A673 (cell line): ENCODE data around the gene GP1BB.

Experiments used
- CTCF ChIP-seq: fragments of 300-800, 200-600 bp; sonication (generic); conservative IDR thresholded peaks from 2 replicates; pipeline ENCODE4 v1.5.1; 2017; ENCODE audit warnings: low read depth, mild to moderate bottlenecking, antibody characterized with exemption, low read length, moderate library complexity, mixed read lengths
- EZH2 ChIP-seq: fragments of 200-600 bp; sonication (generic); IDR thresholded peaks from 2 replicates; pipeline ENCODE4 v1.6.1; 2017; ENCODE audit warnings: borderline replicate concordance, low read depth, mild to moderate bottlenecking, mixed read lengths, antibody characterized with exemption, low read length; ENCODE audit not compliant: poor library complexity, severe bottlenecking

- no peak for TF ChIP-seq CTCF
- TF ChIP-seq EZH2: no peak
Observed at GRCh38 chr22:19727310-19728150, 4.2 kb downstream of the GP1BB start.
